ENCODE results near the gene DNASE1L2.

Gene DNASE1L2

DNA sequence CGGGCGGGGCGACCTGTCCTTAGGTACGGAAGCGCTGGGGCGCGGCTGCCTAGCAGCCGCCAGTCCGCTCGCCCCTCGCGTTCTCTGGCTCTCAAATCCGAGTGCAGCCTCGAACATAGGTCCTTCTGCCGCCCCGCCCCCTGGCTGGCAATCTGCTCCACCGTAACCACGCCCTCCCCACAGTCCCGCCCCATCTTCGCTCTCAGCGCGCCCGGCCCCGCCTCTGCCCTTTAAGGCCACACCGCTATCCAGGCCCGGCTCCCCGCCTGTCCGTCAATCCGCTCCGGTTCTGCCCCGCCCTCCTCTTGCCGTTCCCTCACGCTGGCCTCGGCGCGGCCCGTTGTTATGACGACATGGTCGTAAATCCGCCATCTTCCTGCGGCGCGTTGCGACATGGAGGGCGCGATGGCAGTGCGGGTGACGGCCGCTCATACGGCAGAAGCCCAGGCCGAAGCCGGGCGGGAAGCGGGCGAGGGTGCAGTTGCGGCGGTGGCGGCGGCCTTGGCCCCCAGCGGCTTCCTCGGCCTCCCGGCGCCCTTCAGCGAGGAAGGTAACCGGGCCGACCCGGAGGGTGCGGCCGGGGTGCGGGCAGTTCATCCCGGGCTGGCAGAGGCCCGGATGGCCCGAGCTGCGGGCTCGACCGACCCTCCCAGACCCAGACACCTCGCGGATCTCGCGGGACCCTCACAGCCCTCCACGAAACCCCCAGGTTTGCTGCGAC lies 12.9 kb upstream of the DNASE1L2 start, which contains the start of gene E4F1:
TSS of gene E4F1 (plus strand) at position 371 of the 721 bp plus-strand sequence. CDS start at position 394, 23 bp downstream.
- FAIRE-seq = peak; percentile 99
- peak; percentile 100 for DNase-seq (ENCODE audit: insufficient read length, low spot score)

DNA sequence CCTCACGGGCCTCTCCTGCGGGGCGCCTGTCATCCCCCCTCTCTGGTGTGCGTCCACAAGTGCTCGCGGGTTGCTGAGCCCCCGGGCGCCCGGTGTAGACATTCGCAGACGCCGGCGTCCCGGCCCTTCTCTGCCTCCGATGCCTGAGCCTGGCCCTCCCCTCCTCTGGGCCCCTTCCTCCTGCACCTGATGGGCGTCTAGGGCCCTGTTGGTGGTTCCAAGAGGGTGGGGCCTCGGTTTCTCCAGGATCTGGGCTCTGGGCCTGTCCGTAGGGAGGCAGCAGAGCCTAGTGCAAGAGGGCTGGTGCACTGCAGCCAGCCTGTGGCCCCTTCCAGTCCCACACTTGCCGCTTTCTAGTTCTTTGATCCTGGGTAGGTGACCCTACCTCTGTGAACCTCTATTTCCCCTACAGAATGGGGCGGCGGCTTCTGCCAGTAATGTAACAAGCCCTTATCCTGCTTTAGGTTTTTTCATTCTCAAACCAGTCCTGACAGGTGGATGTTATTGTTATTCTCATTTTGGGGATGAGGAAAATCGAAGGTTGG lies 12.2 kb upstream of the DNASE1L2 start:
- FAIRE-seq = peak; percentile 18
- peak; percentile 52 for DNase-seq (ENCODE audit: insufficient read length, low spot score)

DNA sequence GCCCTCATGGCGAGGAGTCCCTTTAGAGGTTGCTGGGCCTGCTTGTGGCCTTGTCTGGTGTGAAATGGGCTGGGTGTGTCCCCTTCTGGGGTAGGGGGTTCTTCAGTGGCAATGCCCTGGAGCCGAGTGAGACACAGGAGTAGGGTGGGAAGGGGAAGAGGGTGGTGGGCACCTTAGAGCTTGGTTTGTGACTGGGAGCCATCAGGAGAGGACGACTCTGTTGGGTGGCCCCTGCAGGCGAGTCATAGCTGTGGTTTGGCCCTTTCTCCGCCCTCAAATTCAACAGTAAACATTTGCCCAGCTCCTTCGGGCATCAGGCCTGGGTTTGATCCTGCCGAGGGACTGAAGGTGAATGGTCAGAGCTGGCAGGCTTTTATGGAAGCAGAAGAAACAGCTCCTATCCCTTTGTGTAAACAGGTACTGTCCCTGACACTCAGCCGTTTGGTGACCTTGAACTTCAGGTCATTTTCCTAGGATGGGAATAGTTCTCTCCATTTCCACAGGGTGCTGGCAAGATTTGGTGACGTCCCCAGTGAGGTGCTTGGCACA lies 9.9 kb upstream of the DNASE1L2 start:
- DNase-seq (ENCODE audit: insufficient read length, low spot score) (no peak), FAIRE-seq (no peak)

DNA sequence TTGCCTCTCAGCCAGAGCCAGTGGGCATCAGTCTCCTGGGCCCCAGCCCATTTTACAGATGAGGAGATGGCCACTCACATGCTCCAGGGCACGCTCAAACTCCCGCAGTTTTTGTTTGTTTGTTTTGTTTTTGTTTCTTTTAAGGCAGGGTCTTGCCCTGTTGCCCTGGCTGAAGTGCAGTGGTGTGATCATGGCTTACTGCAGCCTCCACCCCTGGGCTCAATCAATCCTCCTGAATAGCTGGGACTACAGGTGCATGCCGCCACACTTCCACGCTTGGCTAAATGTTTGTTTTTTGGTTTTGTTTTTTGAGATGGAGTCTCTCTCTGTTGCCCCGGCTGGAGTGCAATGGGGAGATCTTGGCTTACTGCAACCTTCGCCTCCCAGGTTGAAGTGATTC lies 9.3 kb upstream of the DNASE1L2 start:
- FAIRE-seq (no peak), DNase-seq (ENCODE audit: insufficient read length, low spot score) (no peak)

DNA sequence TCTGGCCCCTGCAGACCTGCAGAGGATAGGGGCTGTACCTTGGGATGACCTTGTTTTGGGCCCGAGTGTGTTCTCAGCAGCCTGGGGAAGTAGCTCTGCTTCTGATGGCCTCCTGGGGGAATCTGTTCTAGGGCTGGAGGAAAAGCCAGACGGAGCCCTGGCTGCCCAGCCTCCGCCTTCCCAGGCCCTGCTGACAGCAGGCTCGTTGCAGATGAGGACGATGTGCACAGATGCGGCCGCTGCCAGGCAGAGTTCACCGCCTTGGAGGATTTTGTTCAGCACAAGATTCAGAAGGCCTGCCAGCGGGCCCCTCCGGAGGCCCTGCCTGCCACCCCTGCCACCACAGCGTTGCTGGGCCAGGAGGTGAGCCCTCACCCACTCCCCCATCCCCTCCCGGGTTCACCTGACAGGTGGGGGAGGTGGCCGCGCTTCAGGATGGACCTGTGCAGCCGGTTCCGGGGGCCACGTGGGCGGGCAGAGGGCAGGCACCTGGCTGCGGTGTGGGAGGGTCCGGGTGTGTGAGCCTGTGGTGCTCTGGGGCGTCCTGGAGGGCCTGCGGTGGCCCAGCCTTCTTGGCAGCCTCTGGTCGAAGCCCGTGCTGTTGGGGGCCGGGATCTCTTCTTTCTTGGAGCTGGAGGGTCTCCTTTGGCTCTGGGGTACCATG lies 8.0 kb upstream of the DNASE1L2 start:
- no peak for FAIRE-seq

DNA sequence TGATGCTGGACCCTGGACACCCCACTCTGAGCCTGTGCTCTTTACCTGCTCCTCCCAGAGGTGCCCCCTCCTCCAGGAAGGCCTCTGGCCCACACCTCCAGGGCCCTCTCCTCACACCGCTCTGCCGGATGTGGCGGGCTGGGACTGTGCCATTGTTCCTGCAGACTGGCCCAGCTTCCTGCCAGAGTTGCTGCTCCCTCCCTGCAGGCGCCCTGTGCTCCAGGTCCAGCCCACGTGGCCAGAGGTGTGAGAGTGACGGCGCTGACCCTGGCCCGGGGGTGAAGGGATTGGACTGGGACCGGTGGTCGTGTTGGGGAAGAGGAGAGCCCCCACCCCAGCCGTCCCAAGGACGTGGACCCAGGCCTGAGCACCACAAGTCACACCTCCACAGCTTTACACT lies 7.2 kb upstream of the DNASE1L2 start:
- no peak for FAIRE-seq
- no peak for DNase-seq (ENCODE audit: insufficient read length, low spot score)

More for the DNA sequence above, 8.0 kb upstream of the DNASE1L2 start:
- no peak for DNase-seq (ENCODE audit: insufficient read length, low spot score)

DNA sequence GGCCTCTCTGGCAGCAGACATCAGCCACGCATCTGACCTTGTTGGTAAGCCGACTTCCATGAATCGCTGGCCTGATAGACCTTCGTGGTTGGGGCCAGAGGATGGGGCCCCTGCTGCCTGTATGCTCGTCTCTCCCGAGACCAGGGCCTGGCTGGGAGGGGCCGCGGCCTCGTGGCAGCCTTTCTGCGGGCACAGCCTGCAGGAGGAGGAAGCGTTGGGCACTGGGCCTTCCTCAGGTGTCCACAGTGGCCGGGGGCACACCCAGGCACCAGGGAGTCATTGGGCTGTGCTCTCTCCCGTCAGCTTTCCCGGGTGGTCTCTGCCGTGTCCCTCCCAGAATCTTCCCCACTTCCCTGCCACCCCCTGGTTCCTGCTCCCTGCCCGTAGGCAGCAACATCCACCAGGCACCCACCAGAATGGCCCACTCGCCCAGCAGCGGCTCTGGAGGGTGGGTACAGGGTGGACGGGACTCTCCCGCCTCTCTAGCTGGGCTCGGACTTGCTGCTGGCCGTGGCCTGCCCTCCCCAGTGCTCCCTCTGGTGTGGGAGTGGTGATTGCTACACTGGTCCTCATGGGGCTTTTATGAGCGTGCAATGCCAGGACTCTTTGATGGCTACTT lies 6.5 kb upstream of the DNASE1L2 start:
- FAIRE-seq (no peak), DNase-seq (ENCODE audit: insufficient read length, low spot score) (no peak)

DNA sequence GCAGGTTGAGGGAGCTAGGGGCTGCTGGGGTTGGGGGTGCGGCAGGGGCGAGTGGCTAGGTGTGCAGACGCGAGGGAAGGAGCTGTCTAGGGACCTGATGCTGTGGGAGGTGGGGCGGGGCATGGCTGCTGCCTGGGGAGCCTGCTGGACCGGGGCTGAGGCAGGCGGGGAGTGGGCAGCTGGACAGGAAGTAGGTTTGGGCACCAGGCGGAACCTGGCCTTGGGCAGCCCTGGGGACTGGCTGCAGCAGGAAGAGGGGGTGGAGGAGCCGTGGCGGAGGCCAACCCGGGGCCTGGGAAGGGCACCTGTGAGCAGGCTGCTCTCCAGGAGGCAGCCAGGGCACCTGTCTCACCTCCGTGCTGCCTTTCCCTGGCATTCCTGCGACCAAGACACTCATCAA lies 5.9 kb upstream of the DNASE1L2 start:
- no peak for FAIRE-seq
- DNase-seq (ENCODE audit: insufficient read length, low spot score) = no peak

DNA sequence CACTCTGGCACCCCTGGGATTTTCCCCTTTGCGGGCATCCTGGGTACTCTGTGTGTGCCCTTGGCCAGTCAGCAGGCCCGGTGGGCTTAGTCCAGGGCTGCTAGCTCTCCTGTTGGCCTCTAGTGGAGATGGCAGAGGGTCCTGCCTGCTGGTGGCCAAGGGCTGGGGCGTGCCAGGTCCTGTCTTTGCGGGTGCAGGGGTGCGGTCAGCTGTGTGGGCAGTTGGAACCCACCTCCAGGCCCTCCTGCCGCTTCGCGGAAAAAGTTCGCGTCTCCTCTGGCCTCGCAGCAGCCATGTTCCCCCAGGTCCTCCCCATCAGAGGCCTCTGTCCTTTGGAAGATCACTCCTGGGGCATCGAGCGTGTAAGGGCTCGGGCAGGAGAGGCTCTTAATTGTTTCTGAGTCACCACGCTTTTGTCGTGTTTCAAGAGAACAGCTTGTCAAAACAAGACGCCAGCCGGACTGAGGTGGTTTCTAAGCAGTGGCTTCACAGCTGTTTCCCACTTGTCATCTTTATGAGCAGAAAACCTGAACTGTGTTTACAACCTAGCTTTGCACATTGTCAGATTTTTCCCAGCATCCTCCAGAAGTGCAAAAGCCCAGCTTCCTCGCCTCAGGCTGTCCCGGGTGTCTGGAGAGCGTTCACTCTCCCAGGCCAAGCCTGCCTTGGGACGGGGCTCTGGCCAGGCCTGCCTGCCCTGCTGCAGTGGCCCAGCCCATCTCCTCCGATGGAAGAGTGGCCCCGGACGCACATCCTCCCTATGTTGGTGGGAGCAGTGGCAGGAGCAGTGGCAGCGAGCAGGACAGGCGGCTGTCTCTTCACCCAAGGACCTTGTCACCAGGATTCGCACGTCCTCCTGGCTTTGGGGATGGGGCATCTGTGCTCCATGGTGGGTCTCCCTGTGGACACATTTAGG lies 5.0 kb upstream of the DNASE1L2 start:
- DNase-seq (ENCODE audit: insufficient read length, low spot score) = no peak

DNA sequence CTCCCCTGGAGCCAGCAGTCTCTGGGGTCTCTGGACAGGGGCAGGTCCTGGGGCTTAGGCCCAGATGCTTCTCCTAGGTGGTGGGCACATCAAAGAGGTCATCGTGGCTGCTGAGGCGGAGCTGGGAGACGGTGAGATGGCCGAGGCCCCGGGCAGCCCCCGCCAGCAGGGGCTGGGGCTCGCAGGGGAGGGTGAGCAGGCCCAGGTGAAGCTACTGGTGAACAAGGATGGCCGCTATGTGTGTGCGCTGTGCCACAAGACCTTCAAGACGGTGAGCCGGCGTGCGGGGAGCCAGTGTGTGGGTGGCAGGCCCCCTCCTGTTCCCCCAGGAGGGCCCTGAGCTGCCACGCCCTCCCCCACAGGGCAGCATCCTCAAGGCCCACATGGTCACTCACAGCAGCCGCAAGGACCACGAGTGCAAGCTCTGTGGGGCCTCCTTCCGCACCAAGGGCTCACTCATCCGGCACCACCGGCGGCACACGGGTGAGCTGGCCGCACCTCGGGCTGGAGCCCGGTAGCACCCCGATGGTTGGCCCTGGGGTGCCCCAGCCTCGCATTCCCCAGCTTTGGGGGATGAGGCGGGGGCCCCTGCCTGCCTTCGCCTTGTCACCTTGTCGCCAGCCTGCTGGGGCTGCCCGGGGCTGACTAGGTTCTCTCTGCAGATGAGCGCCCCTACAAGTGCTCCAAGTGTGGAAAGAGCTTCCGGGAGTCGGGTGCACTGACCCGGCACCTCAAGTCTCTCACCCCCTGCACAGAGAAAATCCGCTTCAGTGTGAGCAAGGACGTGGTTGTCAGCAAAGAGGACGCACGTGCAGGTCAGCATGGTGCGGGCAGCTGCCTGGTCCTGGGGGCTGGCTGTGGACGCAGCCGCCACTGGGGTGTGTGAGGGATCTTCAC lies 3.9 kb upstream of the DNASE1L2 start:
- FAIRE-seq (no peak), DNase-seq (ENCODE audit: insufficient read length, low spot score) (no peak)

More for the DNA sequence above, 5.0 kb upstream of the DNASE1L2 start:
- FAIRE-seq = no peak

DNA sequence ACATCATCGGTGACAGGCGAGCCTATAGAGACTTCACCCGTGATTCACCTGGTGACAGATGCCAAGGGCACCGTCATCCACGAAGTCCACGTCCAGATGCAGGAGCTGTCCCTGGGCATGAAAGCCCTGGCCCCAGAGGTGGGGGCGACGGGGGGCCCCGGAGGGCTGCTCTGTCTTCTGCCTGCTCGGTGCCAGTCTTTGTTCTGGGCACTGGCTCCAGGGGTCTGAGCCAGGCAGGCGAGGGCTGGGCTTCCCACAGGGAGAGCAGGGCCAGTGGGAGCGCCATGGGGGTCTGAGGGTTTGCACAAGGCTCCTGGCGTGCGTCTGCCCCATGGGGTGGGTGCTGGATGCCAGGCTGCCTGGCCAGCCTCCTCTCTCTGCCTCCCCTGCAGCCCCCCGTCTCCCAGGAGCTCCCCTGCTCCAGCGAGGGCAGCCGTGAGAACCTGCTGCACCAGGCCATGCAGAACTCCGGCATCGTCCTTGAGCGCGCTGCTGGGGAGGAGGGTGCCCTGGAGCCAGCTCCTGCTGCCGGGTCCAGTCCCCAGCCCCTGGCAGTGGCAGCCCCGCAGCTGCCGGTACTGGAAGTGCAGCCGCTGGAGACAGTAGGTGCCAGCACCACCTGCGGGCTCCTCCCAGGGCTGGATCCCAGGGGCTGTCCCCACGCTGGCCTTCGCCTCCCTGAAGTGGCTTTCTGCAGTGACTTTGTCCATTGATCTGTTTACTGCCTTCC lies 3.0 kb upstream of the DNASE1L2 start:
- no peak for FAIRE-seq
- no peak for DNase-seq (ENCODE audit: insufficient read length, low spot score)

DNA sequence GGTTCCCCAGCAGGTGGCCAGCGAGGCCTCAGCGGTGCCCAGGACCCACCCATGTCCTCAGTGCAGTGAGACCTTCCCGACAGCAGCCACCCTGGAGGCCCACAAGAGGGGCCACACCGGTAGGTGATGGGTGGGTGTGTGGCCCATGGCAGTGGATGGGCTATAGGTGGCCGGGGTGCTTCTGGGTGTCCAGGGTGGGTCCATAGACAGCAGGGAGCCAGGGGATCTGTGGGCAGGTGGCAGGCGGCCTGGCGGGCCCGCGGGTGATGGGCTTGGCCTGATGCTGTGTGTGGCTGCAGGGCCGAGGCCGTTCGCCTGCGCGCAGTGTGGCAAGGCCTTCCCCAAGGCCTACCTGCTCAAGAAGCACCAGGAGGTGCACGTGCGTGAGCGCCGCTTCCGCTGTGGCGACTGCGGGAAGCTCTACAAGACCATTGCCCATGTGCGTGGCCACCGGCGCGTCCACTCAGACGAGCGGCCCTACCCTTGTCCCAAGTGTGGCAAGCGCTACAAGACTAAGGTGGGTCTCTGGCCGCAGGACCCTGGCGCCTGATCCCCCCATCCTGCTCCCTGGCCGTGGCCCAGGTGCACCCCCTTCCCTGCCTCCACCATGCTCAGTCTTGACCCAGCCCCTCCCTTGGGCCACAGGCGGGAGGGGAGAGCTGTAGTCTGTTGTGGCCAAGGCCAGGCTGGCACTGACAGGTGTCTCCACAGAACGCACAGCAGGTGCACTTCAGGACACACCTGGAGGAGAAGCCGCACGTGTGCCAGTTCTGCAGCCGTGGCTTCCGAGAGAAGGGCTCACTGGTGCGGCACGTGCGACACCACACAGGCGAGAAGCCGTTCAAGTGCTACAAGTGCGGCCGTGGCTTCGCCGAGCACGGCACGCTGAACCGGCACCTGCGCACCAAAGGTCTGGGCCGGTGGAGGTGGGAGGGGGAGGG lies 2.1 kb upstream of the DNASE1L2 start:
- FAIRE-seq = no peak

DNA sequence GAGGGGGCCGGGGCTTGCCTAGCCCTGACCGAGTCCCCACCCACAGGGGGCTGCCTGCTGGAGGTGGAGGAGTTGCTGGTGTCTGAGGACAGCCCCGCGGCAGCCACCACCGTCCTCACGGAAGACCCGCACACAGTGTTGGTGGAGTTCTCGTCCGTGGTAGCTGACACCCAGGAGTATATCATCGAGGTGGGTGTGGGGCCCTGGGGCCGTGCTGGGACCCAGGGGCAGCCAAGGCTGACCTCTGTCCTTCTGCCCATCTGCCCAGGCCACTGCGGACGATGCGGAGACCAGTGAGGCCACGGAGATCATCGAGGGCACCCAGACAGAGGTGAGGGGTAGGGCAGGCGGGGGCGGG lies 1.5 kb upstream of the DNASE1L2 start:
- DNase-seq (ENCODE audit: insufficient read length, low spot score) = no peak
- FAIRE-seq = no peak

More for the DNA sequence above, 2.1 kb upstream of the DNASE1L2 start:
- no peak for DNase-seq (ENCODE audit: insufficient read length, low spot score)

DNA sequence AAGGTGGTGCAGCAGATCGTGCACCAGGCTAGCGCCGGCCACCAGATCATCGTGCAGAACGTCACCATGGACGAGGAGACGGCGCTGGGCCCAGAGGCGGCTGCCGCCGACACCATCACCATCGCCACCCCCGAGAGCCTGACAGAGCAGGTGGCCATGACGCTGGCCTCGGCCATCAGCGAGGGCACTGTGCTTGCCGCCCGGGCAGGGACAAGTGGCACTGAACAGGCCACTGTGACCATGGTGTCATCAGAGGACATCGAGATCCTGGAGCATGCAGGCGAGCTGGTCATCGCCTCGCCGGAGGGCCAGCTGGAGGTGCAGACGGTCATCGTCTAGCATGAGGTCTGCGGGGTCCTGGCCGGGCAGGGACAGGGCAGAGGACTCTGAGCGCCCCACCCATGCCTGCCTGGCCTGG lies 1.0 kb upstream of the DNASE1L2 start:
- DNase-seq (ENCODE audit: insufficient read length, low spot score) = no peak
- no peak for FAIRE-seq

DNA sequence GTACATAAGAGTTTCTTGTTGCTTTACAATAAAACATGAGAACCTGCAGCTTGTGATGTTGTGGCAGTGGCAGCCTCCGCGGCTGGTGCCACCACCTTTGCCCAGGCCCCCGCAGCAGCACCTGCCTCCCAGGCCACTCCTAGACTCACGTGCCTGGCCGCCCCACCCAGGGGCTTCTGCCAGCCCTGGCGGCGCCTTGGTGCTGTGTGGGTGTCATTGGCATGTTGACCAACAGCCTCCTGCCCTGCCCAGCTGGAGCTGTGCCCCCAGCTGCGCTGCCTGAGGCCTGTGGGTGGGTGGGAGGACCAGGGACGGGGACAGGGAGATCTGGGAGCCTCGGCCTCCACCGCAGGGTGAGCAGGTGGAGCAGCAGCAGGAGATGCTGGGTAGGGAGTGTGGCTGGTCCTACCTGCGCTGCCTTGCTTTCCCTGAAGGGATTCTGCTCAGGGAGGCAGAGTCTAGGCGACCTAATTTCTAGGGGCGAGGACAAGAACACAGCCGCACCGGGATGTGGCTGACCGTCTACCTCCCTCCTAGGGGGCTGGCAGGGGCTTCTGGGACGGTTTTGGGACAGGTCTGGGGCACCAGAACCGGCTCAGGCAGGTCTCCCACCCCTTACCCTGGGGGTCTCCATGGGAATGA lies 428 bp upstream of the DNASE1L2 start:
- no peak for DNase-seq (ENCODE audit: insufficient read length, low spot score)
- no peak for FAIRE-seq

DNA sequence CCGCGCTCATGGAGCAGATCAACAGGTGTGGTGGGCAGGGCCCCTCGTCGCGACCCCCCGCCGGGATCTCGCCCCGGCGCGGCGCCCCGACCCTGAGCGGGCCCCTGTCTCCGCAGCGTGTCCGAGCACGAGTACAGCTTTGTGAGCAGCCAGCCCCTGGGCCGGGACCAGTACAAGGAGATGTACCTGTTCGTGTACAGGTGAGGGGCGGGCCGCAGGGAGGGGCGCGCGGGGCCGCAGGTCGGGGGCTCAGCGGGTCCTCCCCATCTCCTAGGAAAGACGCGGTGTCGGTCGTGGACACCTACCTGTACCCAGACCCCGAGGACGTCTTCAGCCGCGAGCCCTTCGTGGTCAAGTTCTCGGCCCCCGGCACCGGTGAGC lies 848 bp downstream of the DNASE1L2 start:
- FAIRE-seq (no peak), DNase-seq (ENCODE audit: insufficient read length, low spot score) (no peak)

DNA sequence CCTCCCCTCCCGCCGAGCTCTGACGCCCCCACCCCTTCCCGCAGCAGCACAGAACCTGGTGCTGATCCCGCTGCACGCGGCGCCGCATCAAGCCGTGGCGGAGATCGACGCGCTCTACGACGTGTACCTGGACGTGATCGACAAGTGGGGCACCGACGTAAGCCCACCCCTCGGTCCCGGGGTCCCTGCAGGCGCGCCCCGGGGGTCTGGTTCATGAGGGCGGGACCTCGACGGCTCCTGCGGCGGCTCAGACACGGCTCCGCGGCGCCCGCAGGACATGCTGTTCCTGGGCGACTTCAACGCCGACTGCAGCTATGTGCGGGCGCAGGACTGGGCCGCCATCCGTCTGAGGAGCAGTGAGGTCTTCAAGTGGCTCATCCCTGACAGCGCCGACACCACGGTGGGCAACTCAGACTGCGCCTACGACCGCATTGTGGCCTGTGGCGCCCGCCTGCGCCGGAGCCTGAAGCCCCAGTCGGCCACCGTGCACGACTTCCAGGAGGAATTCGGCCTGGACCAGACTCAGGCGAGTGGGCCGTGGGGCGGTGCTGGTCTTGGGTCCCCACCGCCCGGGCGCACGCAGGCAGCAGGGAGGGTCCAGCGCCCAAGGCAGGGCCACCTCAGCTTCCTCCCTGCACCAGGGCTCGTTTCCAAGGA lies 1.4 kb downstream of the DNASE1L2 start:
- DNase-seq (ENCODE audit: insufficient read length, low spot score) (no peak), FAIRE-seq (no peak)

Measured in GM19239 (cell line).